GM12878 (cell line): ENCODE measurements around the gene SDS. TPM values are rescaled to one million over a fixed set of nuclear protein-coding genes. Genes with fewer than 3 reads are reported as not detected.
A peak's percentile ranks its signal among the peaks of the same experiment; 100 is the strongest.

ENCODE experiments used
- ATAC-seq: fragments of 200-7000 bp; cut with Tn5 transposase; 3 replicates; pipeline ENCODE4 v1.9.1; 2020; ENCODE audit warnings: mild to moderate bottlenecking, moderate library complexity
- BruUV-seq: library from RNA; stranded (reverse); fragments of 400-500 nt; replicated peaks from 2 replicates; lab custom pipeline; 2021; lab: Mats Ljungman, UMichigan
- CTCF ChIA-PET: fragments of 300-600 bp; sonication (Branson Sonifier 250); formaldehyde crosslinking; extraction: SDS; loops from one replicate; lab custom pipeline; 2021; ENCODE audit warnings: inconsistent platforms; lab: Yijun Ruan, JAX
- POLR2A ChIA-PET: fragments of 350-600 bp; formaldehyde crosslinking; extraction: SDS; loops from one replicate; lab custom pipeline; 2021; ENCODE audit warnings: inconsistent platforms; lab: Charles Lee
- RAD21 ChIA-PET: fragments of 300-600 bp; sonication (Branson Sonifier 250); formaldehyde crosslinking; loops from one replicate; lab custom pipeline; 2023; ENCODE audit warnings: antibody characterized with exemption; ENCODE audit not compliant: unreplicated experiment; lab: Charles Lee
- SMC1A ChIA-PET: fragments of 300-600 bp; sonication (Branson Sonifier 250); formaldehyde crosslinking; loops from one replicate; lab custom pipeline; 2023; ENCODE audit not compliant: unreplicated experiment, uncharacterized antibody; lab: Charles Lee
- DNase-seq: peaks from one replicate; pipeline ENCODE4 v3.0.0-alpha.2; 2011; ENCODE audit warnings: low read depth, low spot score
- FAIRE-seq: peaks from 3 replicates; lab custom pipeline; 2011; peaks lifted over from hg19 to GRCh38; lab: Jason Lieb, UNC
- H2AFZ ChIP-seq: 2 replicates; pipeline ENCODE4 v1.6.0; 2011; ENCODE audit warnings: low read depth, low read length, control low read depth; ENCODE audit not compliant: control insufficient read depth
- H3K27ac ChIP-seq: 2 replicates; pipeline ENCODE4 v1.5.1; 2011; ENCODE audit warnings: control low read depth; ENCODE audit not compliant: control insufficient read depth, insufficient read depth
- H3K27me3 ChIP-seq, 2 experiments: replicated peaks in 1 of 2; 2 replicates each; pipeline versions ENCODE4 v1.6.0 to v1.6.1; 2011; ENCODE audit warnings: low read length in 1 of 2; ENCODE audit not compliant: control insufficient read depth in 2 of 2, insufficient read depth in 2 of 2
- H3K36me3 ChIP-seq, 2 experiments: 2 replicates each; pipeline ENCODE4 v1.5.1; 2011; ENCODE audit warnings: low read length in 1 of 2; ENCODE audit not compliant: control insufficient read depth in 2 of 2, insufficient read depth in 2 of 2
- H3K4me1 ChIP-seq: 2 replicates; pipeline ENCODE4 v1.6.1; 2011; ENCODE audit warnings: mild to moderate bottlenecking, low read length, moderate library complexity, mixed read lengths; ENCODE audit not compliant: control insufficient read depth, insufficient read depth
- H3K4me2 ChIP-seq: 2 replicates; pipeline ENCODE4 v1.6.0; 2011; ENCODE audit warnings: control low read depth; ENCODE audit not compliant: control insufficient read depth, insufficient read depth
- H3K4me3 ChIP-seq: fragments of 200-600 bp; sonication (generic); 2 replicates; pipeline ENCODE4 v1.5.1; 2016
- H3K79me2 ChIP-seq: 2 replicates; pipeline ENCODE4 v1.6.0; 2011; ENCODE audit warnings: low read length; ENCODE audit not compliant: control insufficient read depth, insufficient read depth
- H3K9ac ChIP-seq: 2 replicates; pipeline ENCODE4 v1.8.0; 2011; ENCODE audit warnings: low read length, control low read depth, mixed read lengths; ENCODE audit not compliant: control insufficient read depth, insufficient read depth
- H3K9me3 ChIP-seq: replicated peaks from 3 replicates; pipeline ENCODE4 v1.5.1; 2011; ENCODE audit warnings: mild to moderate bottlenecking, low read length; ENCODE audit not compliant: control insufficient read depth, insufficient read depth
- H4K20me1 ChIP-seq: 2 replicates; pipeline ENCODE4 v1.6.0; 2011; ENCODE audit not compliant: control insufficient read depth, insufficient read depth
- GATAD2B ChIP-seq: fragments of 450-650 bp; conservative IDR thresholded peaks from 2 replicates; pipeline ENCODE4 v1.6.1; 2017; ENCODE audit warnings: low read depth, mild to moderate bottlenecking, moderate library complexity
- IKZF1 ChIP-seq: fragments of 450-650 bp; conservative IDR thresholded peaks from 2 replicates; pipeline ENCODE4 v1.6.1; 2017; ENCODE audit warnings: antibody characterized with exemption, mild to moderate bottlenecking
- MLLT1 ChIP-seq: fragments of 450-650 bp; IDR thresholded peaks from 2 replicates; pipeline ENCODE4 v1.6.1; 2016; ENCODE audit warnings: mild to moderate bottlenecking
- SREBF2 ChIP-seq: IDR thresholded peaks from 2 replicates; pipeline ENCODE4 v1.6.1; 2012; ENCODE audit warnings: mild to moderate bottlenecking, low read length
- YY1 ChIP-seq: IDR thresholded peaks from 2 replicates; pipeline ENCODE4 v1.6.1; 2011; ENCODE audit warnings: low read depth, mild to moderate bottlenecking, low read length
- WGBS: methylation state at CpG from one replicate; pipeline ENCODE4 v1.1.6; 2016; ENCODE audit warnings: low lambda C conversion rate; ENCODE audit not compliant: insufficient replicate concordance, insufficient coverage; ENCODE audit errors: missing lambda C conversion rate; 5-methylcytosine and 5-hydroxymethylcytosine counted together
- in situ Hi-C: fragments of 300-500 bp; cut with MboI; formaldehyde crosslinking; loops from 9 replicates; pipeline ENCODE4 v1.14.3; 2018; ENCODE audit warnings: mixed read lengths
- intact Hi-C: fragments of 100-400 bp; cut with micrococcal nuclease; formaldehyde crosslinking; loops from one replicate; pipeline ENCODE4 v1.14.2; 2022; ENCODE audit not compliant: unreplicated experiment
- polyA plus RNA-seq, 11 experiments: library from polyadenylated mRNA; depleted of rRNA in 4 of 11; unstranded in 6 of 11; stranded (reverse) in 5 of 11; fragments of >200 nt; fragmentation: Nextera tagmentation in 4 of 11; fragmentation: Illumina TruSeq in 1 of 11; extraction: Ambion mirVana in 4 of 11; extraction: Trizol in 1 of 11; gene quantifications; 1 replicate in 1 of 11; 2 replicates in 10 of 11; pipeline versions ENCODE4 v1.2.1 to v1.2.3, GENCODE V29; 2011 to 2016; ENCODE audit warnings: inconsistent platforms in 2 of 11, missing spikeins in 2 of 11, low read depth in 1 of 11
- total RNA-seq, 4 experiments: library from RNA; depleted of rRNA in 3 of 4; stranded (reverse); fragments of >200 nt in 3 of 4; fragmentation: Illumina TruSeq in 1 of 4; extraction: Trizol in 1 of 4; gene quantifications; 2 replicates each; pipeline versions ENCODE4 v1.2.1 to v1.2.3, GENCODE V29; 2013 to 2021

The SDS gene
- total and polyA plus RNA-seq, 10 of the 15 experiments (the other 5 are each of a cell fraction or from before 2014, with no cell fraction given): 0.18 TPM; not detected in 9

- ATAC-seq (peak; percentile 12), DNase-seq (no peak), FAIRE-seq (no peak)
- H3K27me3 ChIP-seq: no peaks in the 10 kb centered on the region
- H3K4me1 ChIP-seq: 0 out of 2 replicates have a peak, but pooled peaks cover 4% of the 10 kb centered on the region
- ChIA-PET RAD21 (no interaction called here), CTCF (interaction anchor here (1.2 to 2.1 kb wide), 2 partner anchors 25 to 33 kb away, joined by 5 to 6 read pairs; partner anchors contain the start of gene SLC8B1), SMC1A (interaction anchor here (1.1 to 1.5 kb wide), 2 partner anchors 24 to 32 kb away, joined by 3 to 4 read pairs; partner anchors contain the start of gene SLC8B1), POLR2A (interaction anchor here (1.5 kb wide), 1 partner anchor 24 kb away, joined by 4 read pairs; the partner anchor contains the start of gene SLC8B1)
- peak overlapping the region; percentile 62 for H3K9ac ChIP-seq
- H3K79me2 ChIP-seq: peaks cover 7% of the 10 kb centered on the region; the same call in 1 of the 2 replicates
- WGBS: 58% methylated on average over 11 of the region's 11 CpGs
- H3K36me3 ChIP-seq: no peaks in the 10 kb centered on the region
- no peak overlapping the region for H3K27ac ChIP-seq
- peak overlapping the region; percentile 71 for H3K4me3 ChIP-seq
- peak overlapping the region; percentile 84 for H3K4me2 ChIP-seq
- TF ChIP-seq SREBF2 (no peak), YY1 (0 out of 2 replicates have a peak, but pooled peaks have one; percentile 37), GATAD2B (no peak), IKZF1 (0 out of 2 replicates have a peak, but pooled peaks have one; percentile 30), MLLT1 (no peak)
- H3K9me3 ChIP-seq: no peaks in the 10 kb centered on the region
- in situ Hi-C loops: no loop called here
- intact Hi-C loops: loop anchor here (2.0 kb wide), 1 partner anchor 25 kb away; the partner anchor contains the start of gene SLC8B1
- BruUV-seq: no TSS peak
- H2AFZ ChIP-seq: peak overlapping the region; percentile 46
- no peaks in the 10 kb centered on the region for H4K20me1 ChIP-seq
These were observed 44.4 kb downstream of the SDS start for GRCh38 chr12:113359133-113359938.
